RWPE1 (cell line): ENCODE data around the gene ATXN10.
A peak's percentile ranks its signal among the peaks of the same experiment; 100 is the strongest.

Source experiments
- CTCF ChIA-PET: fragments of 350-600 bp; sonication (Branson Sonifier 250); formaldehyde crosslinking; extraction: SDS; loops from one replicate; lab custom pipeline; 2021; lab: Yijun Ruan, JAX
- POLR2A ChIA-PET: fragments of 400-600 bp; formaldehyde crosslinking; extraction: SDS; loops from one replicate; lab custom pipeline; 2020; ENCODE audit warnings: antibody characterized with exemption; ENCODE audit not compliant: low non-redundant PET; lab: Yijun Ruan, JAX
- DNase-seq: peaks from one replicate; pipeline ENCODE4 v3.0.0; 2012; ENCODE audit warnings: low spot score
- H3K27ac ChIP-seq: fragments of 450-650 bp; 2 replicates; pipeline ENCODE4 v1.5.1; 2017
- CTCF ChIP-seq: fragments of 450-650 bp; conservative IDR thresholded peaks from 2 replicates; pipeline ENCODE4 v1.5.1; 2017; ENCODE audit warnings: low read depth, mild to moderate bottlenecking

Gene ATXN10

GRCh38 chr22:45638197-45638596 is 33.4 kb upstream of the ATXN10 start:
- H3K27ac ChIP-seq = no peak overlapping the region
- TF ChIP-seq CTCF = no peak
- no peak for DNase-seq
- CTCF ChIA-PET = no interaction called here
- POLR2A ChIA-PET = no interaction called here

- no peak for TF ChIP-seq CTCF
- ChIA-PET POLR2A (no interaction called here), CTCF (interaction anchor here (1.3 kb wide), 1 partner anchor 61 kb away, joined by 4 read pairs; no protein-coding TSS in a partner anchor)
- H3K27ac ChIP-seq = peak overlapping the region; percentile 83
- peak; percentile 75 for DNase-seq
These were observed 32.5 kb upstream of the ATXN10 start for GRCh38 chr22:45638834-45639746.

- peak overlapping the region; percentile 83 for H3K27ac ChIP-seq
- ChIA-PET POLR2A (no interaction called here), CTCF (interaction anchor here (1.3 kb wide), 1 partner anchor 61 kb away, joined by 4 read pairs; no protein-coding TSS in a partner anchor)
- no peak for DNase-seq
- no peak for TF ChIP-seq CTCF
These were observed 31.9 kb upstream of the ATXN10 start for GRCh38 chr22:45639747-45640102.

- CTCF ChIA-PET = interaction anchor here (1.3 kb wide), 1 partner anchor 62 kb away, joined by 4 read pairs; no protein-coding TSS in a partner anchor
- DNase-seq = no peak
- H3K27ac ChIP-seq = peak overlapping the region; percentile 83
- TF ChIP-seq CTCF = no peak
- POLR2A ChIA-PET = no interaction called here
These were observed 31.2 kb upstream of the ATXN10 start for GRCh38 chr22:45640291-45640940.

GRCh38 chr22:45640941-45641621 is 30.6 kb upstream of the ATXN10 start:
- no peak for DNase-seq
- ChIA-PET CTCF (interaction anchor here (0.6 kb wide), 1 partner anchor 353 kb away, joined by 4 read pairs; no protein-coding TSS in a partner anchor), POLR2A (no interaction called here)
- H3K27ac ChIP-seq = no peak overlapping the region
- no peak for TF ChIP-seq CTCF

- CTCF ChIA-PET = no interaction called here
- DNase-seq = no peak
- POLR2A ChIA-PET = no interaction called here
- TF ChIP-seq CTCF = no peak
- H3K27ac ChIP-seq = no peak overlapping the region
These were observed 28.6 kb upstream of the ATXN10 start for GRCh38 chr22:45642986-45643385.
